ENCODE measurements around the gene SPDYC.

Gene SPDYC

GRCh38 chr11:65183201-65183891, 13.3 kb downstream of the SPDYC start:
- H3K4me3 ChIP-seq (replicated peaks; ENCODE audit: low read depth, low read length), result peak overlapping the region; percentile 90
- DNase-seq (ENCODE audit: extremely low read depth, low read depth), result no peak
- TF ChIP-seq CTCF (IDR thresholded peaks at IDR 0.05; ENCODE audit: low read depth, low read length, missing control alignments), result no peak

DNA sequence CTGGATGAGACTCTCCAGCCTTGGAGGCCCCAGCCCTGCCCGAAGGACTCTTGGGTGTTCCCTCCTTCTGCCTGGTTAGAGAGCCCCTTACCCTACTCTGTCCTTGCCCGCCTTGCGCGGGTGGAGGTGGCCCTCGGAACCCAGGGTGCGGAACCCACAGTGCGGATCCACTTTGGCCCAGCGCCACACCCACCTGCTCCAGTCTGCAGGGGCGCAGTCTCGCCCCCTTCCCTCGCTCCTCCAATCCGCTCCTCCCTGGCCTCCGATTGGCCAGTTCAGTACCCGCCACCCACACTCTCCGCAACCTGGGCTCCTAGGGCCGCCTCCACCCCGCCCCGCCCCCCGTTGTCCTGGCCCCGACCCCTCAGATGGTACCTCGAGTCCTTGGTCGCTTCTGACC, 14.1 kb downstream of the SPDYC start:
- DNase-seq (ENCODE audit: extremely low read depth, low read depth), result no peak
- no peak overlapping the region for H3K4me3 ChIP-seq (replicated peaks; ENCODE audit: low read depth, low read length)
- TF ChIP-seq CTCF (IDR thresholded peaks at IDR 0.05; ENCODE audit: low read depth, low read length, missing control alignments), result no peak

DNA sequence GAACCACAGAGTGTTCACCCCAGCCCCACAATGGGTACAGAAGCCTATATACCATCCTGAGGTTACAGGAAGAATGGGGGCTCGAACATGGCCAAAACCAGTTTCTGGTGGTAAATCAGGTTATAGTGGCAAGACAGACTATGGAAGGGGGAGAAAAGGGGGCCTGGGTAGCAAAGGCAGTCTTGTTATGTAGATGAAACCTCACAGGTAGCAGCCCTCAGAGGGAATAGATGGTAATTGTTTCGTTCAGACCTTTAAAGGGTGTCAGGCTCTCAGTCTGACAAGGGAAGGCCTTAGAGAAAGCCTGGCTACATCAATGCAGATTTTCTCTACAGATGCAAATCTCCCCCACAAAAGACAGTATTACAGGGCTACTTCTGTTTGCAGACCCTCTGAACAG, 15.1 kb downstream of the SPDYC start:
- no peak for DNase-seq (ENCODE audit: extremely low read depth, low read depth)
- TF ChIP-seq CTCF (IDR thresholded peaks at IDR 0.05; ENCODE audit: low read depth, low read length, missing control alignments), result no peak
- no peak overlapping the region for H3K4me3 ChIP-seq (replicated peaks; ENCODE audit: low read depth, low read length)

DNA sequence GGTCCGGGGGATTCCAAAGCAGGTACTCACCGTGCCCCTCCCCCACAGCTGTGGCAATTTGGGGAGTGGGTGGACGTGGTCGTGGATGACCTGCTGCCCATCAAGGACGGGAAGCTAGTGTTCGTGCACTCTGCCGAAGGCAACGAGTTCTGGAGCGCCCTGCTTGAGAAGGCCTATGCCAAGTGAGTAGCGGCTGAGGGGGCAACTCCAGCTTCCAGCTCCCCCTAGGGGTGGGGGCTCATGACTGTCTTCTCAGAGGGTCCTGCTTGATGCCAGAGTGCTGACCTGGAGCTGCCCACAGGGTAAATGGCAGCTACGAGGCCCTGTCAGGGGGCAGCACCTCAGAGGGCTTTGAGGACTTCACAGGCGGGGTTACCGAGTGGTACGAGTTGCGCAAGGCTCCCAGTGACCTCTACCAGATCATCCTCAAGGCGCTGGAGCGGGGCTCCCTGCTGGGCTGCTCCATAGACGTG, 15.9 kb downstream of the SPDYC start:
- H3K4me3 ChIP-seq (replicated peaks; ENCODE audit: low read depth, low read length), result no peak overlapping the region
- DNase-seq (ENCODE audit: extremely low read depth, low read depth), result no peak
- peak; percentile 12 for TF ChIP-seq CTCF (IDR thresholded peaks at IDR 0.05; ENCODE audit: low read depth, low read length, missing control alignments)

- no peak overlapping the region for H3K4me3 ChIP-seq (replicated peaks; ENCODE audit: low read depth, low read length)
- no peak for DNase-seq (ENCODE audit: extremely low read depth, low read depth)
Observed at GRCh38 chr11:65186701-65187100, 16.7 kb downstream of the SPDYC start.

DNA sequence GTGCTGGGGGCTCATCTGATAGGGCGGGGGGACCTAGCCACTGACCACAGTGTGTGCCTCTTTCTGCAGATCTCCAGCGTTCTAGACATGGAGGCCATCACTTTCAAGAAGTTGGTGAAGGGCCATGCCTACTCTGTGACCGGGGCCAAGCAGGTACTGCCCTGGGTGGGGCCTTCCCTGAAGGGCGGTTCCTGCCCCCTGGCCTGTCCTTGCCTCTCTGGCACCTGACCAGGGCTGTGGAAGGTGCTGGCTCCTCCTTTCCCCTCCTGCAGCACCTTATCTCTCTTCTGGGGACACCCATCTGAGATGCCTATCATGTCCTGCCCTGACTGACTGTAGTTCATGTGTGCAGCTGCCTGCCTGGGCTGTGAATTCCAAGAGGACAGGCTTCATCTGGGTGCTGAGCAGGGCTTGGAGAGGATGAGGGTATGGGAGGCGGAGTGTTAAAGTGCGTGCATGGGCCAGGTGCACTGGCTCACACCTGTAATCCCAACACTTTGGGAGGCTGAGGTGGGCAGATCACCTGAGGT, 17.2 kb downstream of the SPDYC start:
- no peak for TF ChIP-seq CTCF (IDR thresholded peaks at IDR 0.05; ENCODE audit: low read depth, low read length, missing control alignments)

More at GRCh38 chr11:65186701-65187100, 16.7 kb downstream of the SPDYC start:
- no peak for TF ChIP-seq CTCF (IDR thresholded peaks at IDR 0.05; ENCODE audit: low read depth, low read length, missing control alignments)

More for the DNA sequence above, 17.2 kb downstream of the SPDYC start:
- H3K4me3 ChIP-seq (replicated peaks; ENCODE audit: low read depth, low read length), result no peak overlapping the region
- no peak for DNase-seq (ENCODE audit: extremely low read depth, low read depth)

Data from HFF-Myc (cell line).